B cell (primary cell): ENCODE data around the gene C16orf86. TPM values are rescaled to one million over a fixed set of nuclear protein-coding genes. Genes with fewer than 3 reads are reported as not detected.

Source experiments
- ATAC-seq: fragments of 200-7000 bp; cut with Tn5 transposase; one replicate; pipeline ENCODE4 v1.10.0; 2021; ENCODE audit warnings: low read depth, mild to moderate bottlenecking, moderate number of reproducible peaks, moderate library complexity
- CTCF ChIA-PET: fragments of 350-600 bp; sonication (Branson Sonifier 250); formaldehyde crosslinking; loops from one replicate; lab custom pipeline; 2021; ENCODE audit warnings: antibody characterized with exemption, inconsistent platforms; lab: Charles Lee
- POLR2A ChIA-PET: fragments of 350-600 bp; sonication (Branson Sonifier 250); formaldehyde crosslinking; loops from one replicate; lab custom pipeline; 2021; ENCODE audit warnings: antibody characterized with exemption; lab: Charles Lee
- DNase-seq: peaks from one replicate; pipeline ENCODE4 v3.0.0; 2013
- H2AFZ ChIP-seq: 2 replicates; pipeline ENCODE4 v1.6.1; 2012; ENCODE audit warnings: mild to moderate bottlenecking, low read depth, low read length; ENCODE audit not compliant: insufficient read depth, poor library complexity, severe bottlenecking
- H3K27ac ChIP-seq, 2 donors: 1 replicate in 1 of 2; 2 replicates in 1 of 2; pipeline ENCODE4 v1.5.1; 2012 to 2013; ENCODE audit warnings: low read length in 2 of 2, mild to moderate bottlenecking in 2 of 2, moderate library complexity in 1 of 2
- H3K27me3 ChIP-seq, 4 experiments: fragments of 200-600 bp in 1 of 4; sonication (generic) in 1 of 4; replicated peaks in 1 of 4; 1 replicate in 2 of 4; 2 replicates in 2 of 4; pipeline versions ENCODE4 v1.6.1 to v1.7.0; 2013 to 2016; ENCODE audit warnings: low read length in 3 of 4, mild to moderate bottlenecking in 2 of 4, mixed read lengths in 1 of 4, moderate library complexity in 1 of 4; ENCODE audit not compliant: insufficient read depth in 4 of 4, control insufficient read depth in 3 of 4; ENCODE audit errors: control extremely low read depth in 1 of 4
- H3K36me3 ChIP-seq, 2 experiments: replicated peaks in 1 of 2; 1 replicate in 1 of 2; 2 replicates in 1 of 2; pipeline versions ENCODE4 v1.6.1 to v1.7.1; 2013; ENCODE audit warnings: low read length in 1 of 2; ENCODE audit not compliant: insufficient read depth in 2 of 2, control insufficient read depth in 1 of 2; ENCODE audit errors: control extremely low read depth in 1 of 2, extremely low read depth in 1 of 2
- H3K4me1 ChIP-seq, 2 donors: fragments of 200-600 bp in 1 of 2; sonication (generic) in 1 of 2; 1 replicate in 1 of 2; 2 replicates in 1 of 2; pipeline versions ENCODE4 v1.5.1 to v1.6.1; 2013 to 2017; ENCODE audit warnings: low read length in 2 of 2; ENCODE audit not compliant: control insufficient read depth in 2 of 2, insufficient read depth in 2 of 2
- H3K4me2 ChIP-seq: replicated peaks from 2 replicates; pipeline ENCODE3; 2012; ENCODE audit warnings: mild to moderate bottlenecking, low read depth, low read length; ENCODE audit not compliant: poor library complexity, severe bottlenecking
- H3K4me3 ChIP-seq, 5 experiments: fragments of 200-600 bp in 1 of 5; sonication (generic) in 1 of 5; 1 replicate in 3 of 5; 2 replicates in 2 of 5; pipeline versions ENCODE4 v1.5.1 to v1.7.0; 2011 to 2016; ENCODE audit warnings: low read length in 4 of 5, mild to moderate bottlenecking in 4 of 5, low read depth in 2 of 5, control low read depth in 1 of 5, moderate library complexity in 1 of 5; ENCODE audit not compliant: insufficient read depth in 1 of 5; ENCODE audit errors: control extremely low read depth in 1 of 5, extremely low read depth in 1 of 5
- H3K79me2 ChIP-seq: fragments of 200-600 bp; sonication (generic); one replicate; pipeline ENCODE4 v1.6.0; 2016; ENCODE audit warnings: low read length; ENCODE audit not compliant: control insufficient read depth, insufficient read depth
- H3K9ac ChIP-seq: fragments of 200-600 bp; sonication (generic); 2 replicates; pipeline ENCODE4 v1.6.1; 2017; ENCODE audit warnings: mild to moderate bottlenecking, low read length, moderate library complexity
- H3K9me3 ChIP-seq, 3 donors: one replicate each; pipeline versions ENCODE4 v1.6.1 to v1.7.1; 2013; ENCODE audit warnings: low read length in 2 of 3; ENCODE audit not compliant: control insufficient read depth in 2 of 3, insufficient read depth in 1 of 3; ENCODE audit errors: control extremely low read depth in 1 of 3
- H4K20me1 ChIP-seq: 2 replicates; pipeline ENCODE4 v1.6.0; 2012; ENCODE audit warnings: mild to moderate bottlenecking, low read length; ENCODE audit not compliant: insufficient read depth, control insufficient read depth, poor library complexity, severe bottlenecking
- H3K27ac Mint-ChIP-seq: one replicate; pipeline ENCODE4 v1.8.0; 2021; ENCODE audit warnings: mixed read lengths
- H3K27me3 Mint-ChIP-seq: one replicate; pipeline ENCODE4 v1.8.0; 2021; ENCODE audit warnings: mixed read lengths
- H3K4me1 Mint-ChIP-seq: one replicate; pipeline ENCODE4 v1.8.0; 2021; ENCODE audit warnings: mixed read lengths
- H3K4me3 Mint-ChIP-seq: one replicate; pipeline ENCODE4 v1.8.0; 2021; ENCODE audit warnings: mixed read lengths
- H3K9me3 Mint-ChIP-seq: one replicate; pipeline ENCODE4 v1.8.0; 2022; ENCODE audit warnings: mixed read lengths; ENCODE audit not compliant: insufficient read depth
- CTCF ChIP-seq: fragments of 200-600 bp; IDR thresholded peaks from one replicate; pipeline ENCODE4 v1.8.0; 2022; ENCODE audit warnings: antibody characterized with exemption, mild to moderate bottlenecking
- EZH2 ChIP-seq: IDR thresholded peaks from 2 replicates; pipeline ENCODE4 v1.6.1; 2012; ENCODE audit warnings: borderline replicate concordance, low read depth, mild to moderate bottlenecking, moderate library complexity, low read length; ENCODE audit not compliant: insufficient read depth, poor library complexity, severe bottlenecking
- WGBS: methylation state at CpG from one replicate; pipeline ENCODE4 v1.1.5; 2013; ENCODE audit warnings: missing lambda C conversion rate; ENCODE audit not compliant: insufficient coverage; 5-methylcytosine and 5-hydroxymethylcytosine counted together
- intact Hi-C: fragments of 100-400 bp; cut with micrococcal nuclease; formaldehyde crosslinking; loops from one replicate; pipeline ENCODE4 v1.10.0; 2022
- polyA plus RNA-seq: library from polyadenylated mRNA; depleted of rRNA; stranded (reverse); fragments of >200 nt; gene quantifications from 2 replicates; pipeline ENCODE4 v1.2.3, GENCODE V29; 2012
- total RNA-seq, 2 donors: library from RNA; stranded (reverse); fragments of 120-200 nt in 1 of 2; gene quantifications; 1 replicate in 1 of 2; 2 replicates in 1 of 2; pipeline versions ENCODE4 v1.2.3 to v1.2.4, GENCODE V29; 2013 to 2022

Gene C16orf86
- total and polyA plus RNA-seq, 2 donors (not counting 1 experiment from before 2014, with no cell fraction given): 9.9 to 18.0 TPM

GRCh38 chr16:67641779-67642708 lies 24.6 kb upstream of the C16orf86 start:
- H3K9me3 Mint-ChIP-seq: no peaks in the 10 kb centered on the region
- Histone ChIP-seq H3K4me2 (no peak overlapping the region), H3K4me1 (peaks cover 12 to 20% of the 10 kb centered on the region in 2 donors), H3K4me3 (no peak overlapping the region), H3K9me3 (no peaks in the 10 kb centered on the region), H4K20me1 (peaks cover 10% of the 10 kb centered on the region), H3K36me3 (peaks cover 0 to 29% of the 10 kb centered on the region in 2 experiments), H3K27ac (no peak overlapping the region), H2AFZ (no peak overlapping the region), H3K79me2 (peaks cover 34% of the 10 kb centered on the region), H3K9ac (no peak overlapping the region), H3K27me3 (no peaks in the 10 kb centered on the region)
- intact Hi-C loops: no loop called here
- H3K4me1 Mint-ChIP-seq: peaks cover 16% of the 10 kb centered on the region
- no peaks in the 10 kb centered on the region for H3K27me3 Mint-ChIP-seq
- ATAC-seq: no peak
- TF ChIP-seq CTCF (no peak), EZH2 (no peak)
- no peak overlapping the region for H3K4me3 Mint-ChIP-seq
- WGBS: 83% methylated on average over 9 of the region's 10 CpGs
- ChIA-PET POLR2A (interaction anchor here (0.6 to 4.7 kb wide), 3 partner anchors 15 to 609 kb away, joined by 3 to 50 read pairs (median 4); no protein-coding TSS in a partner anchor), CTCF (interaction anchor here (0.7 to 8.4 kb wide), 7 partner anchors 22 to 128 kb away, joined by 3 to 220 read pairs (median 8); no protein-coding TSS in a partner anchor)
- no peak for DNase-seq
- H3K27ac Mint-ChIP-seq: no peak overlapping the region
